Panc1 (cell line): ENCODE results near the gene MED9. TPM values are rescaled to one million over a fixed set of nuclear protein-coding genes. Genes with fewer than 3 reads are reported as not detected.
A peak's percentile ranks its signal among the peaks of the same experiment; 100 is the strongest.

ENCODE experiments used
- ATAC-seq: fragments of 200-7000 bp; cut with Tn5 transposase; 2 replicates; pipeline ENCODE4 v1.9.1; 2020; ENCODE audit warnings: mild to moderate bottlenecking, moderate library complexity
- BruUV-seq: library from RNA; stranded (reverse); fragments of 400-500 nt; replicated peaks from 2 replicates; lab custom pipeline; 2021; lab: Mats Ljungman, UMichigan
- CTCF ChIA-PET: fragments of 300-600 bp; sonication (Branson Sonifier 250); formaldehyde crosslinking; loops from one replicate; lab custom pipeline; 2022; ENCODE audit warnings: antibody characterized with exemption; lab: Charles Lee
- POLR2A ChIA-PET: fragments of 300-600 bp; sonication (Branson Sonifier 250); formaldehyde crosslinking; loops from one replicate; lab custom pipeline; 2022; ENCODE audit warnings: antibody characterized with exemption; lab: Charles Lee
- DNase-seq: peaks from one replicate; pipeline ENCODE4 v3.0.0-alpha.2; 2010; ENCODE audit warnings: low read depth, low spot score
- H3K27ac ChIP-seq: 2 replicates; pipeline ENCODE4 v1.5.1; 2011; ENCODE audit warnings: mild to moderate bottlenecking, low read length, inconsistent platforms
- H3K27me3 ChIP-seq: fragments of 200-500 bp; sonication (Bioruptor generic); 2 replicates; pipeline ENCODE4 v1.6.0; 2014; ENCODE audit warnings: low read length, inconsistent platforms; ENCODE audit not compliant: control insufficient read depth, insufficient read depth
- H3K36me3 ChIP-seq: fragments of 200-500 bp; sonication (Bioruptor generic); 2 replicates; pipeline ENCODE4 v1.5.1; 2014; ENCODE audit warnings: inconsistent platforms, mild to moderate bottlenecking, low read length, moderate library complexity; ENCODE audit not compliant: control insufficient read depth, insufficient read depth
- H3K4me1 ChIP-seq: 2 replicates; pipeline ENCODE4 v1.5.1; 2011; ENCODE audit warnings: inconsistent platforms, mild to moderate bottlenecking, low read length, moderate library complexity; ENCODE audit not compliant: control insufficient read depth, insufficient read depth
- H3K4me3 ChIP-seq, 2 experiments: 2 replicates each; pipeline ENCODE4 v1.5.1; 2011 to 2012; ENCODE audit warnings: low read depth in 2 of 2, low read length in 2 of 2, mild to moderate bottlenecking in 2 of 2, inconsistent platforms in 1 of 2, moderate library complexity in 1 of 2
- H3K9me3 ChIP-seq: fragments of 200-500 bp; sonication (Bioruptor generic); 2 replicates; pipeline ENCODE4 v1.5.1; 2014; ENCODE audit warnings: low read depth, mild to moderate bottlenecking, inconsistent platforms, low read length, moderate library complexity; ENCODE audit not compliant: control insufficient read depth, insufficient read depth
- POLR2AphosphoS5 ChIP-seq: IDR thresholded peaks from 2 replicates; pipeline ENCODE4 v1.6.1; 2012; ENCODE audit warnings: mild to moderate bottlenecking, low read depth, low read length, moderate library complexity
- SIN3A ChIP-seq: IDR thresholded peaks from 2 replicates; pipeline ENCODE4 v1.6.1; 2012; ENCODE audit warnings: low read depth, mild to moderate bottlenecking, low read length, moderate library complexity, borderline replicate concordance; ENCODE audit not compliant: insufficient read depth
- TCF7L2 ChIP-seq: IDR thresholded peaks from 2 replicates; pipeline ENCODE4 v1.6.1; 2011; ENCODE audit warnings: mild to moderate bottlenecking, low read depth, low read length, inconsistent platforms
- in situ Hi-C: cut with HindIII; loops from 2 replicates; pipeline ENCODE4 v1.10.0; 2016; ENCODE audit warnings: low sequenced_read_pairs, low pct_unique_long_range_greater_than_20kb
- intact Hi-C: fragments of 100-400 bp; cut with micrococcal nuclease; formaldehyde crosslinking; loops from one replicate; pipeline ENCODE4 v1.10.0; 2022; ENCODE audit not compliant: unreplicated experiment
- total RNA-seq: library from RNA; stranded (reverse); gene quantifications from one replicate; pipeline ENCODE4 v1.2.1, GENCODE V29; 2021; ENCODE audit not compliant: unreplicated experiment
- TF ChIP-seq, protein P1 (sequence below): fragments of 450-650 bp; IDR thresholded peaks from 2 replicates; pipeline ENCODE4 v1.5.1; 2017; ENCODE audit warnings: mild to moderate bottlenecking
- TF ChIP-seq, protein P2 (sequence below), 2 experiments: IDR thresholded peaks; 2 replicates each; pipeline ENCODE4 v1.6.1; 2011 to 2012; ENCODE audit warnings: low read depth in 2 of 2, control low read depth in 1 of 2, low read length in 1 of 2, mild to moderate bottlenecking in 1 of 2, moderate library complexity in 1 of 2; ENCODE audit not compliant: insufficient read depth in 1 of 2

Gene MED9
- total RNA-seq, 1 experiment from 2014 or later, result 11.1 TPM

DNA sequence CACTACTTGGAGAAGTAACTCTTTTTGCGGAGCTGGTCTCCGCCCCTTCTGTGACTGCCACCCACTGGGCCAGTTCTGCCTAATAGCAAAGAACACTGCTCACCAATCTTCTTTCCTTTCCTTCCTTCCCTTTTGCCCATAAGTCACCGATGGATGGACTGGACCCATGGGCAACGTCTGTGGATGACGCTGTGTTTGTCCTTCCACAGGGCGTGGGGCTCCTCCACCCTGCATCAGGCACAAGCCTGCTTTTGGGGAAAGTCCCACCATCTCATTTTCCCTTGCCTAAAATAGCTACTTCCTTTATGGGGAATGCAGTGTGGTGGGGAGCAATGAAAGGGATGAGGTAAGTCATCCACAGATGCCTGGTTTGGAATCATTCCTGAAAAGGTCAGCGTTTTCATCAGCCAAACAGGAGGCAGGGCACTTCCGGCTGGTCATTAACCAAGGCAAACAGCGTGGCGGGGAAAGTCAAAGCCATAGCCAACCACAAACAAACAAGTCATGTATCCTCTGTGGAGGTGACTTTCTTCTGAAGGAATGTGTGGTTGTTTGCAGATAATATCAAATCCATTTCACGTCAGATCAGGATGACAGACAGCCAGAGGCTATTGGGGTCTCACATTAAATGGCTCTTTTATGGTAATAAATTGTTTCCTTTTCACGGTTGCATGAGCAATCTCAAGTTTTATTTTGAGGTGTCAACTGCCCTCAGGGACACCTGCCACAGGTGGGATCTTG lies 30.7 kb upstream of the MED9 start:
- peaks cover 13% of the 10 kb centered on the region for H3K4me1 ChIP-seq
- H3K4me3 ChIP-seq, result peak overlapping the region in 1 of 2 experiments; percentile 29; a peak in 2 of 4 replicates
- no peaks in the 10 kb centered on the region for H3K9me3 ChIP-seq
- ATAC-seq (peak; percentile 92), DNase-seq (peak; percentile 98)
- H3K27ac ChIP-seq, result peak overlapping the region; percentile 44; the same call in 1 of the 2 replicates
- peak; percentile 73; the same call in 1 of the 2 replicates for TF ChIP-seq POLR2AphosphoS5
- TF ChIP-seq SIN3A, result no peak
- peak; percentile 99 for TF ChIP-seq TCF7L2
- intact Hi-C loops (no loop called here), in situ Hi-C loops (no loop called here)
- ChIA-PET CTCF (interaction anchor here (0.7 kb wide), 1 partner anchor 103 kb away, joined by 3 read pairs; no protein-coding TSS in a partner anchor), POLR2A (no interaction called here)
- no TSS peak for BruUV-seq
- no peaks in the 10 kb centered on the region for H3K27me3 ChIP-seq
- H3K36me3 ChIP-seq, result no peaks in the 10 kb centered on the region

DNA sequence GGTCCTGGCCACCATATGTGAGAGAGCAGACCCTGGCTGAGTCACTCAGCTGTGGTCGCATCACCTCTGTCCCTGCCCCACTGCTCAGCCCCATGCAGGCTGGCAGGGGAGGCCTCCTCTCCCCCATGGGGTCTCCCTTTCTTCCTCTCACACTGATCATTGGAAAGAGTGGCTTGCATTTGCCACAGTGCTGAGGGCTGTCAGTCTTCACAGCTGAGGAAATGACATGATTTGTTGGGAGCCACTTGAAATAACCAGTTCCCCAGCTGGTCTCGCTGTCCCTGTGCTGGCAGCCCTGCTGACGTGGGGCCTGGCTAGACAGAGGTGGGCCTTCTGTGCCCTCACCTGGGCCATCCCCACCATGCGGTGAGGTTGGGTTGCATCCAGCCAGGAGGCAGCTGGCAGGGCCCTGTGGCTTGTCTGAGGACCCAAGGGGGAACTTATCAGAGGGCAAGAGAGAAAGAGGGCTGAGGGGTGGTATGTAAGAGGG lies 30.1 kb upstream of the MED9 start:
- BruUV-seq, result no TSS peak
- in situ Hi-C loops (no loop called here), intact Hi-C loops (no loop called here)
- TF ChIP-seq SIN3A (no peak), POLR2AphosphoS5 (no peak), TCF7L2 (no peak)
- TF ChIP-seq, protein P1, sequence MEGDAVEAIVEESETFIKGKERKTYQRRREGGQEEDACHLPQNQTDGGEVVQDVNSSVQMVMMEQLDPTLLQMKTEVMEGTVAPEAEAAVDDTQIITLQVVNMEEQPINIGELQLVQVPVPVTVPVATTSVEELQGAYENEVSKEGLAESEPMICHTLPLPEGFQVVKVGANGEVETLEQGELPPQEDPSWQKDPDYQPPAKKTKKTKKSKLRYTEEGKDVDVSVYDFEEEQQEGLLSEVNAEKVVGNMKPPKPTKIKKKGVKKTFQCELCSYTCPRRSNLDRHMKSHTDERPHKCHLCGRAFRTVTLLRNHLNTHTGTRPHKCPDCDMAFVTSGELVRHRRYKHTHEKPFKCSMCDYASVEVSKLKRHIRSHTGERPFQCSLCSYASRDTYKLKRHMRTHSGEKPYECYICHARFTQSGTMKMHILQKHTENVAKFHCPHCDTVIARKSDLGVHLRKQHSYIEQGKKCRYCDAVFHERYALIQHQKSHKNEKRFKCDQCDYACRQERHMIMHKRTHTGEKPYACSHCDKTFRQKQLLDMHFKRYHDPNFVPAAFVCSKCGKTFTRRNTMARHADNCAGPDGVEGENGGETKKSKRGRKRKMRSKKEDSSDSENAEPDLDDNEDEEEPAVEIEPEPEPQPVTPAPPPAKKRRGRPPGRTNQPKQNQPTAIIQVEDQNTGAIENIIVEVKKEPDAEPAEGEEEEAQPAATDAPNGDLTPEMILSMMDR, result no peak
- TF ChIP-seq, protein P2, sequence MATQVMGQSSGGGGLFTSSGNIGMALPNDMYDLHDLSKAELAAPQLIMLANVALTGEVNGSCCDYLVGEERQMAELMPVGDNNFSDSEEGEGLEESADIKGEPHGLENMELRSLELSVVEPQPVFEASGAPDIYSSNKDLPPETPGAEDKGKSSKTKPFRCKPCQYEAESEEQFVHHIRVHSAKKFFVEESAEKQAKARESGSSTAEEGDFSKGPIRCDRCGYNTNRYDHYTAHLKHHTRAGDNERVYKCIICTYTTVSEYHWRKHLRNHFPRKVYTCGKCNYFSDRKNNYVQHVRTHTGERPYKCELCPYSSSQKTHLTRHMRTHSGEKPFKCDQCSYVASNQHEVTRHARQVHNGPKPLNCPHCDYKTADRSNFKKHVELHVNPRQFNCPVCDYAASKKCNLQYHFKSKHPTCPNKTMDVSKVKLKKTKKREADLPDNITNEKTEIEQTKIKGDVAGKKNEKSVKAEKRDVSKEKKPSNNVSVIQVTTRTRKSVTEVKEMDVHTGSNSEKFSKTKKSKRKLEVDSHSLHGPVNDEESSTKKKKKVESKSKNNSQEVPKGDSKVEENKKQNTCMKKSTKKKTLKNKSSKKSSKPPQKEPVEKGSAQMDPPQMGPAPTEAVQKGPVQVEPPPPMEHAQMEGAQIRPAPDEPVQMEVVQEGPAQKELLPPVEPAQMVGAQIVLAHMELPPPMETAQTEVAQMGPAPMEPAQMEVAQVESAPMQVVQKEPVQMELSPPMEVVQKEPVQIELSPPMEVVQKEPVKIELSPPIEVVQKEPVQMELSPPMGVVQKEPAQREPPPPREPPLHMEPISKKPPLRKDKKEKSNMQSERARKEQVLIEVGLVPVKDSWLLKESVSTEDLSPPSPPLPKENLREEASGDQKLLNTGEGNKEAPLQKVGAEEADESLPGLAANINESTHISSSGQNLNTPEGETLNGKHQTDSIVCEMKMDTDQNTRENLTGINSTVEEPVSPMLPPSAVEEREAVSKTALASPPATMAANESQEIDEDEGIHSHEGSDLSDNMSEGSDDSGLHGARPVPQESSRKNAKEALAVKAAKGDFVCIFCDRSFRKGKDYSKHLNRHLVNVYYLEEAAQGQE (IDR thresholded peaks at IDR 0.05; ENCODE audit: insufficient read depth in 1 of 2, low read depth in 2 of 2, low read length in 1 of 2), result no peak
- Histone ChIP-seq H3K9me3 (no peaks in the 10 kb centered on the region), H3K27ac (peak overlapping the region; percentile 44; the same call in 1 of the 2 replicates), H3K27me3 (no peaks in the 10 kb centered on the region), H3K4me1 (peaks cover 13% of the 10 kb centered on the region), H3K36me3 (no peaks in the 10 kb centered on the region), H3K4me3 (no peak overlapping the region)
- ChIA-PET CTCF (no interaction called here), POLR2A (interaction anchor here (0.6 kb wide), 1 partner anchor 24 kb away, joined by 5 read pairs; no protein-coding TSS in a partner anchor)
- DNase-seq (no peak), ATAC-seq (peak; percentile 56)

DNA sequence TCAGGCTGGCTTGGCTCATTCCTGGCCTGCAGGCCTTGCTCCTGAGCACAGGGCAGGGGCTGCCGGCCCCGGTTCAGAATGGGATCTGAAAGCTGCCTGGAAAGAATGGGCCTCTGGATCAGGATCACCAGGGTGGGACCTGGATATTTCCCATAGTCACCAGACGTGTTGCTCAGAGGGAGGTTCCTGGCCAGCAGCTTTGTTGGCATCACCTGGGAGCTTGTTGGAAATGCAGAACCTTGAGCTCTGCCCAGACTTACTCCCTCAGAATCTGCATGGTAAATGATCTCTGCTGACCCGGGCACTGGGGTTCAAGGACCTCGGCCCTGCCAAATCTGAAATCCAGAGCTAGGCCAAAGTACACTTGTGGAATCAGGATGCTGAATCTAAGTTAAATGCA lies 29.5 kb upstream of the MED9 start:
- no peak for ATAC-seq
- CTCF ChIA-PET, result no interaction called here
- TF ChIP-seq TCF7L2 (no peak), SIN3A (no peak), POLR2AphosphoS5 (no peak)
- TF ChIP-seq, protein P1, result no peak
- TF ChIP-seq, protein P2 (IDR thresholded peaks at IDR 0.05; ENCODE audit: insufficient read depth in 1 of 2, low read depth in 2 of 2, low read length in 1 of 2), result no peak
- POLR2A ChIA-PET, result interaction anchor here (0.6 kb wide), 1 partner anchor 24 kb away, joined by 5 read pairs; no protein-coding TSS in a partner anchor
- DNase-seq, result no peak
- intact Hi-C loops (no loop called here), in situ Hi-C loops (no loop called here)
- Histone ChIP-seq H3K4me3 (no peak overlapping the region), H3K9me3 (no peaks in the 10 kb centered on the region), H3K27me3 (no peaks in the 10 kb centered on the region), H3K36me3 (no peaks in the 10 kb centered on the region), H3K27ac (no peak overlapping the region), H3K4me1 (peaks cover 13% of the 10 kb centered on the region)
- BruUV-seq, result no TSS peak
